Astrocyte of the spinal cord (primary cell): ENCODE data around the gene ANO10.

Source experiments
- DNase-seq: peaks from one replicate; pipeline ENCODE4 v3.0.0; 2011; ENCODE audit warnings: low read depth, low spot score
- H3K4me3 ChIP-seq: 2 replicates; pipeline ENCODE4 v1.5.1; 2011; ENCODE audit warnings: low read depth, mild to moderate bottlenecking, low read length, moderate library complexity
- CTCF ChIP-seq: IDR thresholded peaks from 2 replicates; pipeline ENCODE4 v1.5.1; 2012; ENCODE audit warnings: low read depth, mild to moderate bottlenecking, low read length, inconsistent platforms
- in situ Hi-C: cut with HindIII; loops from 2 replicates; pipeline ENCODE4 v1.10.0; 2017; ENCODE audit warnings: low sequenced_read_pairs

Gene ANO10

DNA sequence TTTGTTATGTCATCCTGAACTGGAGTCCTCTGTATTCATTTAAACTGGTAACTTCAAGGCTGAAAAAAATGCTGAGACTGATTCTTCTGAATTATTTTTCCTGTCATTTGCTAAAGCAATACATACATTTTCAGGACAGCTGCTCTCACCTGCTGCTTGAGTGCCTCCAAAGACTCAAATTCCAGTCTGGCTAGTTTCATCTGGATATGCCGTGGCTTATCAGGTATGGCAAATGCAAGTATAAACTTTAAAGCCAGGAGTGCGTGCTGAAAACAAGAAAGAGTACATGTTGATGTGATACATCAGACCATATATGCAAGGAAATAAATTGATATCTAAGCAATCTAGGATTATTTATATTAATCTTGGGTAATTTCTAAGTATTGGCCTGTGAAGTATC is 189.3 kb downstream of the ANO10 start:
- no peak overlapping the region for H3K4me3 ChIP-seq
- no peak for DNase-seq
- in situ Hi-C loops, result no loop called here
- TF ChIP-seq CTCF, result no peak

- no peak for DNase-seq
Measured at GRCh38 chr3:43426388-43426787, 195.4 kb downstream of the ANO10 start.

GRCh38 chr3:43425829-43426228 is 196.0 kb downstream of the ANO10 start:
- no peak overlapping the region for H3K4me3 ChIP-seq
- no peak for TF ChIP-seq CTCF
- in situ Hi-C loops, result no loop called here
- DNase-seq, result no peak

More at GRCh38 chr3:43426388-43426787, 195.4 kb downstream of the ANO10 start:
- no peak for TF ChIP-seq CTCF
- in situ Hi-C loops, result no loop called here
- no peak overlapping the region for H3K4me3 ChIP-seq

DNA sequence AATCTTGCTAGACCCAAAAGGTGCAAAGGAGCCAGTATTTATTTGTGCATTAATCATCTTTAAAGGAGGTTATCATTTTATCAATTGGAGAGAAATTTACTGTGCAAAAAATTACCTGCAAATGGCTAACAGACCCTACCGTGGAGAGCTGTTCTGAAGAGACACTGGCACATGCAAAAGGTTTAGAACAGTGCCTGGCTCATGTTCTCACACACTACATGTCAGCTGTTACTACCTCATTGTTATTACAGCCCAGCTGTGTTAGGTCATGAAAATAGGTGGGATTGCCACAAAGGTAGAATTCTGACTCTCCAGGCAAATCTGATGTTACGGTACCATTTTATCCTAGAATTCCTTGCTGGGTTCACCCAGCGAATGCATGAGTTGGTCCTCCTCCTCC is 198.2 kb downstream of the ANO10 start:
- TF ChIP-seq CTCF, result no peak
- no peak for DNase-seq
- in situ Hi-C loops, result no loop called here
- H3K4me3 ChIP-seq, result no peak overlapping the region

- in situ Hi-C loops, result no loop called here
- peak; percentile 42 for DNase-seq
- H3K4me3 ChIP-seq, result no peak overlapping the region
- no peak for TF ChIP-seq CTCF
Measured at GRCh38 chr3:43423142-43423541, 198.7 kb downstream of the ANO10 start.

GRCh38 chr3:43418601-43419272 is 203.1 kb downstream of the ANO10 start:
- no peak for TF ChIP-seq CTCF
- H3K4me3 ChIP-seq, result no peak overlapping the region
- in situ Hi-C loops, result no loop called here
- peak; percentile 59 for DNase-seq
